Loucy (cell line): ENCODE measurements around the gene TLK2.

Experiments
- CTCF ChIP-seq: fragments of 200-600 bp; sonication (generic); conservative IDR thresholded peaks from 2 replicates; pipeline ENCODE4 v1.5.1; 2014; ENCODE audit warnings: mild to moderate bottlenecking, antibody characterized with exemption, low read length
- EZH2phosphoT487 ChIP-seq: fragments of 200-600 bp; IDR thresholded peaks from 2 replicates; pipeline ENCODE4 v1.6.1; 2018; ENCODE audit warnings: antibody characterized with exemption, mild to moderate bottlenecking, moderate library complexity, borderline replicate concordance

- TF ChIP-seq CTCF (no peak), EZH2phosphoT487 (no peak)
Observed at GRCh38 chr17:62573480-62574117, 95.0 kb downstream of the TLK2 start.
